GM12801 (cell line): Measurements from ENCODE around the gene ARMC3.

ENCODE experiments used
- TF ChIP-seq, protein P1 (sequence below): IDR thresholded peaks from one replicate; pipeline ENCODE4 v1.5.1; 2011; ENCODE audit warnings: control low read depth; ENCODE audit not compliant: insufficient read length; ENCODE audit errors: extremely low read depth

ARMC3 gene

DNA sequence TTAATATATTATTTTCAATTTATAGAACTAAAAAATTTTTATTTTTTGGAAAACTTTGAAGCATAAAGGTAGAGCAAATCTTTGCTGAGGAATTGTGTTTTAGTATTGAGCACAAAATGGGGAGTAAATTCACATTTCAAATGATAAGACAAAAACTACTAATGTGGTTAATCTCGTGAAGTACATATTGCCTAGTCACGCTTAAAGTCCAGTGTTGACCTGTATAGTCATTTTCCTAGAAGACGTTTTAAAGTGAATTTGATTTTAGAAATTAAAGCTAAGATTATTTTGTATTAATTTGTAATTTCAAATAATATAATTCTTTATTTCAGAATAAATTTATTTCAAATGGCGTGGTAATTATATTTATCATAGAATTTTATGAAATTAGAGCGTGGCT, 110.3 kb downstream of the ARMC3 start:
- TF ChIP-seq, protein P1, sequence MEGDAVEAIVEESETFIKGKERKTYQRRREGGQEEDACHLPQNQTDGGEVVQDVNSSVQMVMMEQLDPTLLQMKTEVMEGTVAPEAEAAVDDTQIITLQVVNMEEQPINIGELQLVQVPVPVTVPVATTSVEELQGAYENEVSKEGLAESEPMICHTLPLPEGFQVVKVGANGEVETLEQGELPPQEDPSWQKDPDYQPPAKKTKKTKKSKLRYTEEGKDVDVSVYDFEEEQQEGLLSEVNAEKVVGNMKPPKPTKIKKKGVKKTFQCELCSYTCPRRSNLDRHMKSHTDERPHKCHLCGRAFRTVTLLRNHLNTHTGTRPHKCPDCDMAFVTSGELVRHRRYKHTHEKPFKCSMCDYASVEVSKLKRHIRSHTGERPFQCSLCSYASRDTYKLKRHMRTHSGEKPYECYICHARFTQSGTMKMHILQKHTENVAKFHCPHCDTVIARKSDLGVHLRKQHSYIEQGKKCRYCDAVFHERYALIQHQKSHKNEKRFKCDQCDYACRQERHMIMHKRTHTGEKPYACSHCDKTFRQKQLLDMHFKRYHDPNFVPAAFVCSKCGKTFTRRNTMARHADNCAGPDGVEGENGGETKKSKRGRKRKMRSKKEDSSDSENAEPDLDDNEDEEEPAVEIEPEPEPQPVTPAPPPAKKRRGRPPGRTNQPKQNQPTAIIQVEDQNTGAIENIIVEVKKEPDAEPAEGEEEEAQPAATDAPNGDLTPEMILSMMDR, result no peak

DNA sequence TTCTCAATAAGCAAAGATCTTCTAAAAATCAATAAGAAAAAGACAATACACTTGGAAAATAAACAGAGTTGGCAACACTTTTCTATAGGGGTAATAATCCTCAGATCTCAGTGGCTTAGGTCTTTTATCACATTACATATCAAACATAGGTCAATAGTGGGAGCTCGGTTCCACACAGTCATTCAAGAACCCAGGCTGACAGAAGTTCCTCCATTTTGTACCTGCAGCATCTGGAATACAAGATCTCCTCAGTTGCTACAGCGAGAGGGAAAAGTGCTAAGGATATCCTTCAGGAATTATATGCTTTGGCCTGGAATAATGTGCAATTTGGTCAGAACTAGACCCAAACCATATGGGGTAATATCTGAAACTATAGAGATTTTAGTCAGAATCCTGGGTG, 112.1 kb downstream of the ARMC3 start:
- TF ChIP-seq, protein P1, result no peak

DNA sequence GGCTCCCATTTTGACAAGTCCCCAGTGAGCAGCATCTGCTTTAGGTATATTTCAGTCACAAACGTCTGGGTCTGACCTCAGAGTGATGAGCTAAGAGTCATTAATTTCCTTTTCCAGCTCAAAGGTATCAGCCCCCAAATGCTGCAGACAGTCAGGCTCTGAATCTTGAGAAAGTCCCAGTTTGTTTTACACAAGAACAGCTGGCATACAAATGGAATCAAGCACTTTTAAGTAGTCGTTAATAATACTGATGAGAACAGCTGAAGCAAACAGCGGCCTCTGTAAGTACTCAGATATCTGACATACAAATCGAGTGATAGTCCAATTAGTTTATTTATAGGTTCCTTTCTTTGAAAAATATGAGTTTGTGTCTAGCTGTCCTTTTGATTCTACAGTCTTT, 118.2 kb downstream of the ARMC3 start:
- TF ChIP-seq, protein P1, result no peak

DNA sequence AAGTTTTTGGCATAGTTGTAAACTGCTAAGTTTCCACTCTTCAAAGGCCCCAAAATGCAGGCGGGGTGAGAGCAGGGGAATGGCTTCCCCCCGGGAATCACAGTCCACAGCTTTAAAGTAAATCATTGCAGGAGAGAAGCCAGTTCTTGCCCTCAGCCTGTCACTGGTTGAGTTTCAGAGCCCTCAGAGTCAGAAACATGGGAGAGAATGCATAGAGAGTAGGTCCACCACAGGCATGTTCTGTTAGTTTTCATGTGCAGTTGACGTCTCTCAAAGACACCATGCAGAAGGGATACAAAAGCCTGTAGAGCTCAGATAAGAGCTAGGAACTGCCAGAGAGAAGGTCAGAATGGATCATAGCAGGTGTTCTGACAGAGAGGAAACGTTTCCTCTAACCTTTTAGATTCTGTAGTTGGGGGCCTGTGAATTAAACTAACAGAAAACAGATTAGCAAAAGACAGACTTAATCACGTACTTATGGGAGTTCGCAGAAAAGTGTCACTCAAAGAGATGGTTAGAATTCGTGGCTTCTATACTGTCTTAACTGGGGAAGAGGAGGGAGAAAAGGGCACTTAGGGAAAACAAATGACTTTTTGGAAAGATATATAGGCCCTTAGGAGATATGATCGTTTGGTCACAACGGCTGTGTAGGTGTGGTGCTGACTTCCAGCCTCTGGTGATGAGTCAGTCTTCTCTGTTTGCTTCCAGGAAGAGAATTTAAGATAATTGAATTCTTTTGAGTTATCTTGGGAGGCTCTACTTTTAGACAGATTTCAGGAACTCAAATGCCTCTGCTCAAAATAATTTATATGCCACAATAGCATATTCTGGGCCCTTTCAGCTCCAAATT, 119.6 kb downstream of the ARMC3 start:
- TF ChIP-seq, protein P1, result no peak

DNA sequence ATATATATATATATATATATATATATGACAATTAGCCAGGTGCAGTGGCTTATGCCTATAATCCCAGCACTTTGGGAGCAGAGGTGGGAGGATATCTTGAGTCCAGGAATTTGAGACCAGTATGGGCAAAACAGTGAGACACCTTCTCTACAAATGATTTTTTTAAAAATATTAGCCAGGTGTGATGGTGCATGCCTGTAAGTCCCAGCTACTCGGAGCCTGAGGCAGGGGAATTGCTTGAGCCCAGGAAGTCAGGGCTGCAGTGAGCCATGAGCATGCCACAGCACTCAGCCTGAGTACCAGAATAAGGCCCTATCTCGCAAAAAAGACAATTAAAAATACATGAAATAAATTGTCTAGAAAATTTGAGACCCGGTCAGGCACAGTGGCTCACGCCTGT, 120.3 kb downstream of the ARMC3 start:
- TF ChIP-seq, protein P1, result no peak

DNA sequence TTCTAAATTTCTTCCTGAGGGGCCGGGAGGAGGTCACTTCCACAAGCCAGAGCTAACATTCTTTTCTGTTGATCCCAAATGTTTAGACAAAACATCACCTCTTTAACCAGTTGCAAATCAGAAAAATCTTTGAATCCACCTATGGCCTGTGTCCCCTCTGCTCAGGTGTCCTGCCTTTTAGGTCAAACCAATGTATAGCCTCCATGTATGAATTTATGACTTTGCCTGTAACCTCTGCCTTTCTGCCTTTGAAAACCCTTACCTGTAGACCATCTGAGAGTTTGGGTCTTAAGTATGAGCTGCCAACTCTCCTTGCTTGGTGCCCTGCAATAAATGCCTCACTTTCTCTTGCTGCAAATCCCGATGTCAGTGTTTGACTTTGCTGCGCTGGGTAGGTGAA, 123.4 kb downstream of the ARMC3 start:
- TF ChIP-seq, protein P1, result no peak

DNA sequence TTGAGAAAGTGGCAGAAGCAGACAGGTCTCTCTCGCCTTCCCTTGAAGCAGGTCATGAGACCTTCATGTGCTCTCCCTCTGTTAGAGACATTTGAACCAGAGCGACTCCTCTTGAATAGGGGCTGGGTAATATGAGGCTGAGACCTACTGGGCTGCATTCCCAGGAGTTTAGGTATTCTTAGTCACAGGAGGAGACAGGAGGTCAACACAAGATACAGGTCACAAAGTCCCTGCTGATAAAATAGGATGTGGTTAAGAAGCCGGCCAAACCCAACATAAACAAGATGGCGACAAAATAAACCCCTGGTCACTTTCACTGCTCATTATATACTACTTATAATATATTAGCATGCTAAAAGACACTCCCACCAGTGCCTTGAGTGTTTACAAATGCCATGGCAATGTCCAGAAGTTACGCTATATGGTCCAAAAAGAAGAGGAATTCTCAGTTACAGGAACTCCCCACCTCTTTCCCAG, 124.0 kb downstream of the ARMC3 start:
- TF ChIP-seq, protein P1, result no peak
